ENCODE measurements around the gene CLPX.

GRCh38 chr15:65204931-65205660 lies 20.0 kb upstream of the CLPX start:
- TF ChIP-seq CTCF (IDR thresholded peaks at IDR 0.05) (no peak), EP300 (IDR thresholded peaks at IDR 0.05) (no peak)

Data from upper lobe of left lung (tissue), 4 donors.